ENCODE data around the gene KRTAP20-1. TPM values are rescaled to one million over a fixed set of nuclear protein-coding genes. Genes with fewer than 3 reads are reported as not detected.

The KRTAP20-1 gene, protein sequence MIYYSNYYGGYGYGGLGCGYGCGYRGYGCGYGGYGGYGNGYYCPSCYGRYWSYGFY
- not detected in 2 replicates for total RNA-seq

DNA sequence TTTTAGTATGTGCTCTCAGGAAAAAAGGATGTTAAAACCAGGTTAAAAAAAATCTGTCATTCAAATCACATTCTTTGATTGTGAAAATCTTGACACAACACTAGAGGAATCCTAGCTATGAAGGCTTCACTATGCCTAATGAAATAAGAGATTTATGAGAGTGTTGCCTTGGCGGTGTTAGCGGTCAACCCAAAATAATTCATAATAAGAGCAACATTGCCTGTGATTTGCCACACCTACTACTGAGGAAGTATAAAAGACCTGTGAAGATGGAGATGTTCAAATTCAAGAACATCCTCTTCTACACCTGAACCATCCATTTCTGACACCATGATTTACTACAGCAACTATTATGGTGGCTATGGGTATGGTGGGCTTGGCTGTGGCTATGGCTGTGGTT is at the start of gene KRTAP20-1:
Gene KRTAP20-1, plus strand, starts transcription at position 301 of the 400 bp plus-strand sequence. Its CDS starts 30 bp downstream, at position 331.

GRCh38 chr21:30590297-30590696 is 25.9 kb upstream of the KRTAP20-1 start, which contains the start of gene KRTAP22-2:
KRTAP22-2 (minus strand) TSS chr21:30590397.

DNA sequence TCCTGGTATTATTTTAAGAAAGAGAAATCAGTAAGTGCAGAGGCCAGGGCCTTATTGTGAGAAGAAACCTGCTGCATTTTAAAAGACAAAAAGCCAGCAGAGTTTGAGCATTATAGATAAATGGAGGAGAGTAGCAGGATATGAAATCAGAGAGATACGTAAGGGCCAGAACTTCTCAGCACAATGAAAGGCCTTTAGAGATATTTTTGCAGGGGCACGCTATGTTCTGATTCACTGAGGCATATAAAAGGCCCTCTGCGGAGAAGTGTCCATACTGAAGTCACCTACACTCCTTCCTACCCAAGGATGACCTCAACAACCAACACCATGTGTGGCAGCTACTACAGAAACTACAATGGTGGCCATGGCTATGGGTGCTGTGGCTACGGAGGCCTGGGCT is 24.1 kb upstream of the KRTAP20-1 start, which contains the start of gene KRTAP6-3:
Gene KRTAP6-3, plus strand, starts transcription at position 301 of the 400 bp plus-strand sequence. Its CDS starts 6 bp downstream, at position 307.

DNA sequence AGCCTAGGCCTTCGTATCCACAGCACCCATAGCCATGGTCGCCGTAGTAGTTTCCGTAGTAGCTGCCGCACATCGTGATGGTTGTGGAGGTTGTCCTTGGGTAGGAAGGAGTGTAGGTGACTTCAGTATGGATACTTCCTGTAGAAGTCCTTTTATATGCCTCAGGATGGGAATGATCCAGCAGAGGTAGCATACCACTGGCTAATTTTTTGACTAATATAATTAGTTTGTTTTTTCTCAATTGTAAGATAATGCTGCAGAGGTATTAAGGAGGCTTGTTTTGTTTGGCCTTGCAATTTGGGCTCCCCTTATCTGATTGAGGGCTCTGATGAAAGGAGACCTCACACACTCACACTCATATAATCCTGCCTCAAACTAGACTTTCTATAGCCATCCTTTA is 17.4 kb upstream of the KRTAP20-1 start, which contains the start of gene KRTAP6-2:
Gene KRTAP6-2, minus strand, starts transcription at position 101 of the 400 bp plus-strand sequence. Its CDS starts 28 bp downstream, at position 73.

DNA sequence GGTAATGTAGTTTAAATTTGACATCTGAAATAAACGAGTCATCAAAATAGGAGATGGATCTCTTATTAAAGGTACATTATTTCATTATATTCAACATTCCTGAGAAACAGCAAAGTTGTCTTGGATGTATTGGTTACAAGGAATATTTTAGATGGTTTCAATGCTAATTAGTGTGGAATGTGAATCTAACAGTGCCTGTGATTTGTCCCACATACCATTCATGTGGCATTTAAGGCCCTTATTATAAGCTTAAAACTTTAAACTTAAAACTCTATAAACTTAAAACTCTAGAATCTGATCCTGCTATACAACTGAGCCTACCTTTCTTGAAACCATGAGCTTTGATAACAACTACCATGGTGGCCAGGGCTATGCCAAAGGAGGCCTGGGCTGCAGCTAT is 15.4 kb upstream of the KRTAP20-1 start, which contains the start of gene KRTAP22-1:
Gene KRTAP22-1, plus strand, starts transcription at position 301 of the 400 bp plus-strand sequence.

GRCh38 chr21:30613836-30614235 is 2.4 kb upstream of the KRTAP20-1 start, which contains the start of gene KRTAP6-1:
KRTAP6-1 (minus strand) TSS chr21:30613930; CDS start chr21:30613904, 26 bp downstream.

DNA sequence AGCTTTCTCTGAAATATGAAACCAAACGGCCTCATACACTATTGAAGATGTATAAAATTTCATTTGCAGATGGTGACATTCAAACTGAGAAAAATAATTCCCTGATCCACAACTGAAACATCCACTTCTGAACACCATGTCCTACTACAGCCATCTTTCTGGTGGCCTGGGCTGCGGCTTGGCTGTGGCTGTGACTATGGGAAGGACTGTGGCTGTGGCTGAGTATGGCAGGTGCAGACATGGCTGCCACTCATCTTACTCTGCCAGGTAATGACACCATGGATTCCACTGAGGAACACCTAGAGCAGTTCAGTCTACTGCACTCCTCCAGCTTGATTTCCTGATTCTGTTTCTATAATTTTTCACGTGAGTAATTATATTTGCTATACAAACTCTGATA is 4.3 kb downstream of the KRTAP20-1 start, which contains the start of gene KRTAP20-4:
Gene KRTAP20-4, plus strand, starts transcription at position 106 of the 400 bp plus-strand sequence.

GRCh38 chr21:30634906-30635305 is 18.7 kb downstream of the KRTAP20-1 start, which contains the start of gene KRTAP20-2:
KRTAP20-2 (plus strand) TSS chr21:30635206; CDS start chr21:30635264, 58 bp downstream.

DNA sequence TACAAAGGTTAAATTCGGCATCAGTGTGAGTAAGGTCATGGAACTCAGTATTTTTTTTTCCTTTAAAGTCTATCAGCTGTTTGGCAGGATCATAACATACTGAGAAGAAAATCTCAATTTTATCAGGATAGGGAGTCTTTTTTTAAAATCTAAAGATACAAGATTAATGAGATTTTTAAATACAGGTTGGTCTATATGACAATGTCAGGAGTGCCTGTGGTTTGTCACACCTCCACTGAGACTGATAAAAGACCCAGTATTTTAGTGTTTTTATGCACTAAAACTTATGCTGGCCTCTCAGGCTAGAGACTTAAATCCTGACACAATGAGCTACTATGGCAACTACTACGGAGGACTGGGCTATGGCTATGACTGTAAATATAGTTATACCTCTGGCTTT is 26.3 kb downstream of the KRTAP20-1 start, which contains the start of gene KRTAP20-3:
Gene KRTAP20-3, plus strand, starts transcription at position 301 of the 400 bp plus-strand sequence.

Other genes starting within 250 kb of the KRTAP20-1 start
- gene KRTAP13-2, start 244.2 kb upstream of the KRTAP20-1 start, total RNA-seq: not detected in 2 replicates
- not detected in 2 replicates for gene KRTAP13-1, start 220.4 kb upstream of the KRTAP20-1 start, total RNA-seq
- not detected in 2 replicates for gene KRTAP13-3, start 190.5 kb upstream of the KRTAP20-1 start, total RNA-seq
- gene KRTAP13-4, start 186.2 kb upstream of the KRTAP20-1 start, total RNA-seq: not detected in 2 replicates
- not detected in 2 replicates for gene KRTAP15-1, start 176.2 kb upstream of the KRTAP20-1 start, total RNA-seq
- gene KRTAP19-1, start 136.1 kb upstream of the KRTAP20-1 start, total RNA-seq: not detected in 2 replicates
- not detected in 2 replicates for gene KRTAP19-2, start 129.0 kb upstream of the KRTAP20-1 start, total RNA-seq
- not detected in 2 replicates for gene KRTAP19-3, start 124.4 kb upstream of the KRTAP20-1 start, total RNA-seq
- gene KRTAP19-4, start 119.3 kb upstream of the KRTAP20-1 start, total RNA-seq: not detected in 2 replicates
- gene KRTAP19-5, start 114.3 kb upstream of the KRTAP20-1 start, total RNA-seq: not detected in 2 replicates
- not detected in 2 replicates for gene KRTAP19-6, start 74.6 kb upstream of the KRTAP20-1 start, total RNA-seq
- gene KRTAP19-7, start 55.1 kb upstream of the KRTAP20-1 start, total RNA-seq: not detected in 2 replicates
- gene KRTAP22-2, start 26.0 kb upstream of the KRTAP20-1 start, total RNA-seq: not detected in 2 replicates
- gene KRTAP6-3, start 24.0 kb upstream of the KRTAP20-1 start, total RNA-seq: not detected in 2 replicates
- gene KRTAP6-2, start 17.5 kb upstream of the KRTAP20-1 start, total RNA-seq: not detected in 2 replicates
- gene KRTAP22-1, start 15.3 kb upstream of the KRTAP20-1 start, total RNA-seq: not detected in 2 replicates
- gene KRTAP6-1, start 2.5 kb upstream of the KRTAP20-1 start, total RNA-seq: not detected in 2 replicates
- gene KRTAP20-4, start 4.2 kb downstream of the KRTAP20-1 start, total RNA-seq: not detected in 2 replicates
- gene KRTAP20-2, start 18.8 kb downstream of the KRTAP20-1 start, total RNA-seq: not detected in 2 replicates
- not detected in 2 replicates for gene KRTAP20-3, start 26.4 kb downstream of the KRTAP20-1 start, total RNA-seq
- not detected in 2 replicates for gene KRTAP21-3, start 102.4 kb downstream of the KRTAP20-1 start, total RNA-seq
- gene KRTAP21-2, start 130.8 kb downstream of the KRTAP20-1 start, total RNA-seq: not detected in 2 replicates
- gene KRTAP21-1, start 139.0 kb downstream of the KRTAP20-1 start, total RNA-seq: not detected in 2 replicates
- not detected in 2 replicates for gene KRTAP8-1, start 196.8 kb downstream of the KRTAP20-1 start, total RNA-seq
- gene KRTAP7-1, start 213.3 kb downstream of the KRTAP20-1 start, total RNA-seq: not detected in 2 replicates